Measurements from ENCODE around the gene DNAJC27.

DNA sequence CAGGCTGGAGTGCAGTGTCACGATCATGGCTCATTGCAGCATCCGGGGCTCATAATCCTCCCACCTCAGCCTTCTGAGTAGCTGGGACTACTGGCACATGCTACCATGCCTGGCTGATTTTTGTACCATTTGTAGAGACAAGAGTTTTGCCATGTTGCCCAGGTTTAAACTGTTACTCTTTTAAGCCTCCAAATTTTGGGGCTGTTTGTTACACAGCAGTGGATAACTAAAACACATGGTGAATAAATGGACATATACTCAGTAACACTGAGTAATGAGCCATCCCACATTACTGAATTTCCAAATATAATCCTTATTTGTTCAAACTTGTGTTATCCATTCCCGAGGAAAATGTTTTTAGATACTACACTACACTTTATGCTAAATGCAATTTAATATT lies 61.5 kb downstream of the DNAJC27 start:
- TF ChIP-seq, protein P1, sequence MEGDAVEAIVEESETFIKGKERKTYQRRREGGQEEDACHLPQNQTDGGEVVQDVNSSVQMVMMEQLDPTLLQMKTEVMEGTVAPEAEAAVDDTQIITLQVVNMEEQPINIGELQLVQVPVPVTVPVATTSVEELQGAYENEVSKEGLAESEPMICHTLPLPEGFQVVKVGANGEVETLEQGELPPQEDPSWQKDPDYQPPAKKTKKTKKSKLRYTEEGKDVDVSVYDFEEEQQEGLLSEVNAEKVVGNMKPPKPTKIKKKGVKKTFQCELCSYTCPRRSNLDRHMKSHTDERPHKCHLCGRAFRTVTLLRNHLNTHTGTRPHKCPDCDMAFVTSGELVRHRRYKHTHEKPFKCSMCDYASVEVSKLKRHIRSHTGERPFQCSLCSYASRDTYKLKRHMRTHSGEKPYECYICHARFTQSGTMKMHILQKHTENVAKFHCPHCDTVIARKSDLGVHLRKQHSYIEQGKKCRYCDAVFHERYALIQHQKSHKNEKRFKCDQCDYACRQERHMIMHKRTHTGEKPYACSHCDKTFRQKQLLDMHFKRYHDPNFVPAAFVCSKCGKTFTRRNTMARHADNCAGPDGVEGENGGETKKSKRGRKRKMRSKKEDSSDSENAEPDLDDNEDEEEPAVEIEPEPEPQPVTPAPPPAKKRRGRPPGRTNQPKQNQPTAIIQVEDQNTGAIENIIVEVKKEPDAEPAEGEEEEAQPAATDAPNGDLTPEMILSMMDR (IDR thresholded peaks at IDR 0.05) = no peak
- TF ChIP-seq POLR2A (IDR thresholded peaks at IDR 0.05) (no peak), EP300 (IDR thresholded peaks at IDR 0.05; ENCODE audit: low read depth) (no peak)

Measured in transverse colon (tissue), 3 donors.